Testis (tissue), 2 donors: ENCODE data around the gene CRADD.

Experiments used
- POLR2A ChIP-seq: fragments of 450-650 bp; IDR thresholded peaks from one replicate; pipeline ENCODE4 v1.6.1; 2017; ENCODE audit warnings: antibody characterized with exemption, mild to moderate bottlenecking, moderate library complexity
- TF ChIP-seq, protein P1 (sequence below), 3 experiments: fragments of 450-650 bp in 2 of 3; fragments of 200-600 bp in 1 of 3; sonication (generic) in 1 of 3; IDR thresholded peaks; one replicate each; pipeline ENCODE4 v1.5.1; 2016 to 2019; ENCODE audit warnings: antibody characterized with exemption in 3 of 3, mild to moderate bottlenecking in 2 of 3, moderate library complexity in 1 of 3

DNA sequence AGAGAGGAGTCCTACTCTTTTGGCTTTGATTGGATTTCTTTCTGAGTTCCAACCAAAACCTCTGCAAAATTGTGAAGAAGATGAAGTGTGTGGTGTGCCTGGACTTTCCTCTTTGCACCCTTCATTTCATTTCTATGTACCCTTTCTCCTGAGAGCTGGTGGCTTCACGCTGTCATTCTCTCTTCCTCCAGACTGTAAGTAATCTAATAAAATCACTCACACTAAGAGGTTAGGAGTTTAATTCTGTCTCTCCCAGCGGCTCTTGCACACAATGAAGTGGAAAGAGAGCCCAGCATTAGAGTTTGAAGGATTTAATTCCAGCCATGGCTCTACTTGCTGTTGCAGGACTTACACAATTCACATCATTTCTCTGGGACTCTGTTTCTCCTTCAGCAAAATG lies 37.8 kb upstream of the CRADD start:
- no peak for TF ChIP-seq POLR2A
- TF ChIP-seq, protein P1, sequence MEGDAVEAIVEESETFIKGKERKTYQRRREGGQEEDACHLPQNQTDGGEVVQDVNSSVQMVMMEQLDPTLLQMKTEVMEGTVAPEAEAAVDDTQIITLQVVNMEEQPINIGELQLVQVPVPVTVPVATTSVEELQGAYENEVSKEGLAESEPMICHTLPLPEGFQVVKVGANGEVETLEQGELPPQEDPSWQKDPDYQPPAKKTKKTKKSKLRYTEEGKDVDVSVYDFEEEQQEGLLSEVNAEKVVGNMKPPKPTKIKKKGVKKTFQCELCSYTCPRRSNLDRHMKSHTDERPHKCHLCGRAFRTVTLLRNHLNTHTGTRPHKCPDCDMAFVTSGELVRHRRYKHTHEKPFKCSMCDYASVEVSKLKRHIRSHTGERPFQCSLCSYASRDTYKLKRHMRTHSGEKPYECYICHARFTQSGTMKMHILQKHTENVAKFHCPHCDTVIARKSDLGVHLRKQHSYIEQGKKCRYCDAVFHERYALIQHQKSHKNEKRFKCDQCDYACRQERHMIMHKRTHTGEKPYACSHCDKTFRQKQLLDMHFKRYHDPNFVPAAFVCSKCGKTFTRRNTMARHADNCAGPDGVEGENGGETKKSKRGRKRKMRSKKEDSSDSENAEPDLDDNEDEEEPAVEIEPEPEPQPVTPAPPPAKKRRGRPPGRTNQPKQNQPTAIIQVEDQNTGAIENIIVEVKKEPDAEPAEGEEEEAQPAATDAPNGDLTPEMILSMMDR (IDR thresholded peaks at IDR 0.05): no peak
